H9 (cell line): Measurements from ENCODE around the gene GABBR2. TPM values are rescaled to one million over a fixed set of nuclear protein-coding genes. Genes with fewer than 3 reads are reported as not detected.

ENCODE experiments used
- DNase-seq: peaks from one replicate; pipeline ENCODE4 v3.0.0-alpha.2; 2017
- H2AFZ ChIP-seq: one replicate; pipeline ENCODE4 v1.6.1; 2013; ENCODE audit warnings: mild to moderate bottlenecking, low read length, control low read depth, moderate library complexity
- H2AK5ac ChIP-seq: 2 replicates; pipeline ENCODE4 v1.6.1; 2013; ENCODE audit warnings: low read length, control low read depth, mixed read lengths; ENCODE audit not compliant: insufficient read length
- H2BK120ac ChIP-seq: one replicate; pipeline ENCODE4 v1.6.1; 2013; ENCODE audit warnings: low read depth, mild to moderate bottlenecking, low read length, control low read depth, inconsistent platforms; ENCODE audit not compliant: poor library complexity, severe bottlenecking
- H2BK12ac ChIP-seq: 2 replicates; pipeline ENCODE4 v1.6.1; 2013; ENCODE audit warnings: low read length, control low read depth, mixed read lengths, low read depth; ENCODE audit not compliant: insufficient read length
- H2BK15ac ChIP-seq: 2 replicates; pipeline ENCODE4 v1.6.1; 2013; ENCODE audit warnings: low read depth, low read length, control low read depth
- H2BK20ac ChIP-seq: one replicate; pipeline ENCODE4 v1.6.1; 2013; ENCODE audit warnings: low read depth, mild to moderate bottlenecking, low read length, control low read depth, inconsistent platforms; ENCODE audit not compliant: poor library complexity, severe bottlenecking
- H2BK5ac ChIP-seq: 2 replicates; pipeline ENCODE4 v1.6.1; 2013; ENCODE audit warnings: low read length, control low read depth, mixed read lengths; ENCODE audit not compliant: insufficient read length
- H3K14ac ChIP-seq: 2 replicates; pipeline ENCODE4 v1.6.1; 2013; ENCODE audit warnings: low read length, control low read depth; ENCODE audit not compliant: insufficient read depth
- H3K18ac ChIP-seq: 2 replicates; pipeline ENCODE4 v1.6.1; 2013; ENCODE audit warnings: low read depth, mild to moderate bottlenecking, mixed read lengths, low read length, control low read depth; ENCODE audit not compliant: insufficient read length
- H3K23ac ChIP-seq: 2 replicates; pipeline ENCODE4 v1.6.1; 2013; ENCODE audit warnings: low read length, control low read depth, mixed read lengths, low read depth; ENCODE audit not compliant: insufficient read length
- H3K23me2 ChIP-seq: 2 replicates; pipeline ENCODE4 v1.6.1; 2013; ENCODE audit warnings: low read depth, mild to moderate bottlenecking, mixed read lengths, low read length, control low read depth; ENCODE audit not compliant: insufficient read length, poor library complexity, severe bottlenecking
- H3K27ac ChIP-seq: 2 replicates; pipeline ENCODE4 v1.5.1; 2013; ENCODE audit warnings: low read length, control low read depth, mixed read lengths, low read depth; ENCODE audit not compliant: insufficient read length
- H3K27me3 ChIP-seq: 2 replicates; pipeline ENCODE4 v1.6.1; 2013; ENCODE audit warnings: low read length, control low read depth, inconsistent platforms; ENCODE audit not compliant: insufficient read depth
- H3K4ac ChIP-seq: 2 replicates; pipeline ENCODE4 v1.6.1; 2013; ENCODE audit warnings: low read depth, mild to moderate bottlenecking, control low read depth, inconsistent platforms, low read length, moderate library complexity
- H3K4me1 ChIP-seq: 2 replicates; pipeline ENCODE4 v1.6.1; 2013; ENCODE audit warnings: low read length, control low read depth, inconsistent platforms; ENCODE audit not compliant: insufficient read depth
- H3K4me2 ChIP-seq: 2 replicates; pipeline ENCODE4 v1.6.1; 2013; ENCODE audit warnings: low read length, control low read depth, mixed read lengths; ENCODE audit not compliant: insufficient read length, insufficient read depth
- H3K56ac ChIP-seq: 2 replicates; pipeline ENCODE4 v1.6.1; 2013; ENCODE audit warnings: low read depth, mild to moderate bottlenecking, mixed read lengths, low read length, control low read depth; ENCODE audit not compliant: insufficient read length
- H3K79me1 ChIP-seq: 2 replicates; pipeline ENCODE4 v1.6.1; 2013; ENCODE audit warnings: low read depth, mild to moderate bottlenecking, moderate library complexity, low read length, control low read depth, inconsistent platforms; ENCODE audit not compliant: insufficient read depth, poor library complexity, severe bottlenecking
- H3K79me2 ChIP-seq: 2 replicates; pipeline ENCODE4 v1.6.1; 2013; ENCODE audit warnings: low read length, control low read depth, inconsistent platforms; ENCODE audit not compliant: insufficient read depth
- H3K9ac ChIP-seq: 2 replicates; pipeline ENCODE4 v1.6.1; 2013; ENCODE audit warnings: low read length, control low read depth, mixed read lengths; ENCODE audit not compliant: insufficient read length; ENCODE audit errors: extremely low read depth
- H3K9me3 ChIP-seq: one replicate; pipeline ENCODE4 v1.6.1; 2013; ENCODE audit warnings: low read depth, low read length, inconsistent platforms; ENCODE audit not compliant: control insufficient read depth
- H3T11ph ChIP-seq: one replicate; pipeline ENCODE4 v1.6.1; 2013; ENCODE audit warnings: mild to moderate bottlenecking, low read length, control low read depth, inconsistent platforms
- H4K20me1 ChIP-seq: one replicate; pipeline ENCODE4 v1.6.1; 2013; ENCODE audit not compliant: control insufficient read depth, insufficient read length, insufficient read depth
- H4K5ac ChIP-seq: 2 replicates; pipeline ENCODE4 v1.6.1; 2013; ENCODE audit warnings: low read depth, mild to moderate bottlenecking, mixed read lengths, low read length, control low read depth; ENCODE audit not compliant: insufficient read length
- H4K8ac ChIP-seq: replicated peaks from 2 replicates; pipeline ENCODE4 v1.6.1; 2013; ENCODE audit warnings: low read length, control low read depth, mixed read lengths, low read depth; ENCODE audit not compliant: insufficient read length
- H4K91ac ChIP-seq: 2 replicates; pipeline ENCODE4 v1.6.1; 2013; ENCODE audit warnings: low read depth, mild to moderate bottlenecking, moderate library complexity, mixed read lengths, low read length, control low read depth; ENCODE audit not compliant: insufficient read length
- H3K27ac Mint-ChIP-seq, 3 experiments: 2 replicates in 2 of 3; 3 replicates in 1 of 3; pipeline ENCODE4 v1.8.0; 2020 to 2021; ENCODE audit warnings: mixed read lengths in 3 of 3, mild to moderate bottlenecking in 1 of 3, moderate library complexity in 1 of 3
- H3K27me3 Mint-ChIP-seq: 2 replicates; pipeline ENCODE4 v1.8.0; 2021; ENCODE audit warnings: low read depth, mild to moderate bottlenecking, moderate library complexity, mixed read lengths
- H3K36me3 Mint-ChIP-seq, 3 experiments: 2 replicates in 2 of 3; 3 replicates in 1 of 3; pipeline ENCODE4 v1.8.0; 2020 to 2021; ENCODE audit warnings: low read depth in 3 of 3, mixed read lengths in 3 of 3; ENCODE audit not compliant: insufficient read depth in 1 of 3
- H3K4me1 Mint-ChIP-seq, 2 experiments: 2 replicates each; pipeline ENCODE4 v1.8.0; 2020; ENCODE audit warnings: mixed read lengths in 2 of 2
- H3K4me3 Mint-ChIP-seq, 2 experiments: 2 replicates in 1 of 2; 3 replicates in 1 of 2; pipeline ENCODE4 v1.8.0; 2020 to 2021; ENCODE audit warnings: mild to moderate bottlenecking in 2 of 2, mixed read lengths in 2 of 2, moderate library complexity in 1 of 2
- H3K9me3 Mint-ChIP-seq, 2 experiments: 2 replicates in 1 of 2; 3 replicates in 1 of 2; pipeline ENCODE4 v1.8.0; 2020; ENCODE audit warnings: mild to moderate bottlenecking in 2 of 2, mixed read lengths in 2 of 2, moderate library complexity in 1 of 2
- WGBS: extraction: QIAGEN DNeasy Blood & Tissue Kit; methylation state at CpG from one replicate; pipeline ENCODE4 v1.1.7; 2013; ENCODE audit warnings: missing lambda C conversion rate, low lambda C conversion rate, mixed read lengths; ENCODE audit not compliant: insufficient read length; ENCODE audit errors: extremely low coverage; 5-methylcytosine and 5-hydroxymethylcytosine counted together
- total RNA-seq: library from RNA; stranded (reverse); gene quantifications from 2 replicates; pipeline ENCODE4 v1.2.1, GENCODE V29; 2021
- TF ChIP-seq, protein P1 (sequence below): fragments of 200-600 bp; sonication (generic); conservative IDR thresholded peaks from 3 replicates; pipeline ENCODE4 v1.8.0; 2021; ENCODE audit warnings: antibody characterized with exemption, mild to moderate bottlenecking

GABBR2 gene
- total RNA-seq, 1 experiment from 2014 or later: 0.66 TPM

DNA sequence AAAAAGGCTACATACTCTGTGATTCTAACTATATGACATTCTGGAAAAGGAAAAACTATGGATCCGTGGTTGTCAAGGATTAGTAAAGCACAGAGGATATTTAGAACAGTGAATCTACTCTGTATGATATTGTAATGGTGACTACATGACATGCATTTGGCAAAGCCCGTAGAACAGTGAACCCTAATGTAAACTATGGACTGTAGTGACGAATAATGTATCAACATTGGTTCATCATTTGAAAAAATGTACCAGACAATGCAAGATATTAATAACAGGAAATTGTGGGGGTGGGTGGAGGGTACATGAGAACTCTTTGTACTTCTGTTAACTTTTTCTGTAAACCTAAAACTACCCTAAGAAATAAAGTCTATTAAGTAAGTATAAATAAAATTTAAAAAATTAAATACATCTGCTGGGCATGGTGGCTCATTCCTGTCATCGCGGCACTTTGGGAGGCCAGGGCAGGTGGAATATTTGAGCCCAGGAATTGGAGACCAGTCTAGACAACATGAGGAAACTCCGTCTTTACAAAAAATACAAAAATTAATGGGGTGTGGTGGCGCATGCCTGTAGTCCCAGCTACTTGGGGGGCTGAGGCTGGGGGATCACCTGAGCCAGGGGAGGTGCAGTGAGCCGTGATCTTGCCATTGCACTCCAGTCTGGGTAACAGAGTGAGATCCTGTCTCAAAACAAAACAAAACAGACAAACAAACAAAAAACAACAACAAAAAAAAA lies 351.6 kb downstream of the GABBR2 start:
- H4K5ac ChIP-seq: no peak overlapping the region
- no peak overlapping the region for H3K23ac ChIP-seq
- H3K4ac ChIP-seq: no peak overlapping the region
- no peak overlapping the region for H3T11ph ChIP-seq
- TF ChIP-seq, protein P1, sequence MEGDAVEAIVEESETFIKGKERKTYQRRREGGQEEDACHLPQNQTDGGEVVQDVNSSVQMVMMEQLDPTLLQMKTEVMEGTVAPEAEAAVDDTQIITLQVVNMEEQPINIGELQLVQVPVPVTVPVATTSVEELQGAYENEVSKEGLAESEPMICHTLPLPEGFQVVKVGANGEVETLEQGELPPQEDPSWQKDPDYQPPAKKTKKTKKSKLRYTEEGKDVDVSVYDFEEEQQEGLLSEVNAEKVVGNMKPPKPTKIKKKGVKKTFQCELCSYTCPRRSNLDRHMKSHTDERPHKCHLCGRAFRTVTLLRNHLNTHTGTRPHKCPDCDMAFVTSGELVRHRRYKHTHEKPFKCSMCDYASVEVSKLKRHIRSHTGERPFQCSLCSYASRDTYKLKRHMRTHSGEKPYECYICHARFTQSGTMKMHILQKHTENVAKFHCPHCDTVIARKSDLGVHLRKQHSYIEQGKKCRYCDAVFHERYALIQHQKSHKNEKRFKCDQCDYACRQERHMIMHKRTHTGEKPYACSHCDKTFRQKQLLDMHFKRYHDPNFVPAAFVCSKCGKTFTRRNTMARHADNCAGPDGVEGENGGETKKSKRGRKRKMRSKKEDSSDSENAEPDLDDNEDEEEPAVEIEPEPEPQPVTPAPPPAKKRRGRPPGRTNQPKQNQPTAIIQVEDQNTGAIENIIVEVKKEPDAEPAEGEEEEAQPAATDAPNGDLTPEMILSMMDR: no peak
- no peak overlapping the region for H2AFZ ChIP-seq
- no peak overlapping the region for H2BK120ac ChIP-seq
- H2AK5ac ChIP-seq: no peak overlapping the region
- no peak overlapping the region for H3K27ac Mint-ChIP-seq
- WGBS: no CpG with 5 or more reads among the region's 8 CpGs
- no peak overlapping the region for H3K27ac ChIP-seq
- H3K4me1 ChIP-seq: no peaks in the 10 kb centered on the region
- peaks cover 0 to 3% (median 0%) of the 10 kb centered on the region in 3 experiments; a peak in 3 of 7 replicates for H3K36me3 Mint-ChIP-seq
- H3K9ac ChIP-seq: no peak overlapping the region
- no peaks in the 10 kb centered on the region for H3K79me2 ChIP-seq
- H4K91ac ChIP-seq: no peak overlapping the region
- no peaks in the 10 kb centered on the region for H3K27me3 ChIP-seq
- no peak overlapping the region for H2BK15ac ChIP-seq
- H3K23me2 ChIP-seq: no peaks in the 10 kb centered on the region
- no peak overlapping the region for H2BK5ac ChIP-seq
- H3K27me3 Mint-ChIP-seq: peaks cover 1% of the 10 kb centered on the region; the same call in 1 of the 2 replicates
- no peak overlapping the region for H3K4me2 ChIP-seq
- no peak overlapping the region for H3K14ac ChIP-seq
- H4K20me1 ChIP-seq: no peaks in the 10 kb centered on the region
- H3K9me3 Mint-ChIP-seq: peaks cover 5 to 9% of the 10 kb centered on the region in 2 experiments; a peak in 4 of 5 replicates
- no peaks in the 10 kb centered on the region for H3K79me1 ChIP-seq
- H3K9me3 ChIP-seq: no peaks in the 10 kb centered on the region
- 0 out of 4 replicates have a peak, but pooled peaks cover 0 to 3% of the 10 kb centered on the region in 2 experiments for H3K4me1 Mint-ChIP-seq
- H3K18ac ChIP-seq: no peak overlapping the region
- no peak for DNase-seq
- no peak overlapping the region for H3K56ac ChIP-seq
- no peak overlapping the region for H4K8ac ChIP-seq
- H2BK20ac ChIP-seq: no peak overlapping the region
- no peak overlapping the region for H3K4me3 Mint-ChIP-seq
- no peak overlapping the region for H2BK12ac ChIP-seq
